CD4-positive, alpha-beta T cell treated with Interleukin-17A for 4 hours (primary cell): Measurements from ENCODE around the gene HBQ1.
"Not testable (repeated sequence)": the region's sequence is repeated elsewhere in the genome, so short reads cannot be mapped to it uniquely, and the experiment has no call there.

ENCODE experiments used
- DNase-seq: peaks from one replicate; pipeline ENCODE4 v3.0.0-alpha.2; 2020; ENCODE audit warnings: mixed read lengths

The HBQ1 gene

GRCh38 chr16:162271-162991, 17.8 kb upstream of the HBQ1 start:
- DNase-seq, result no peak

GRCh38 chr16:163139-163538, 17.1 kb upstream of the HBQ1 start:
- not testable (repeated sequence) for DNase-seq

GRCh38 chr16:163696-164095, 16.6 kb upstream of the HBQ1 start:
- DNase-seq, result not testable (repeated sequence)

GRCh38 chr16:164134-164823, 16.0 kb upstream of the HBQ1 start:
- DNase-seq, result not testable (repeated sequence)

GRCh38 chr16:164827-165538, 15.3 kb upstream of the HBQ1 start:
- DNase-seq, result no peak

- DNase-seq, result no peak
Measured at GRCh38 chr16:165539-166374, 14.5 kb upstream of the HBQ1 start, which contains the start of gene HBM. HBM (plus strand) TSS chr16:165978; CDS start chr16:165998, 20 bp downstream.

GRCh38 chr16:166375-167121, 13.7 kb upstream of the HBQ1 start:
- DNase-seq, result no peak

- no peak for DNase-seq
Measured at GRCh38 chr16:167122-167690, 13.1 kb upstream of the HBQ1 start.

GRCh38 chr16:168424-168823, 11.8 kb upstream of the HBQ1 start:
- DNase-seq, result no peak

GRCh38 chr16:169014-169413, 11.2 kb upstream of the HBQ1 start:
- DNase-seq, result no peak

- DNase-seq, result not testable (repeated sequence)
Measured at GRCh38 chr16:170088-170507, 10.2 kb upstream of the HBQ1 start.

GRCh38 chr16:170788-171187, 9.5 kb upstream of the HBQ1 start:
- no peak for DNase-seq

GRCh38 chr16:172374-172941, 7.8 kb upstream of the HBQ1 start, which contains the start of gene HBA2:
HBA2 (plus strand) TSS chr16:172876; CDS start chr16:172913, 37 bp downstream.
- DNase-seq, result not testable (repeated sequence)

GRCh38 chr16:173211-173854, 6.9 kb upstream of the HBQ1 start:
- DNase-seq, result not testable (repeated sequence)

- not testable (repeated sequence) for DNase-seq
Measured at GRCh38 chr16:173928-174769, 6.1 kb upstream of the HBQ1 start.

GRCh38 chr16:175011-175949, 5.0 kb upstream of the HBQ1 start:
- no peak for DNase-seq

- not testable (repeated sequence) for DNase-seq
Measured at GRCh38 chr16:176006-176405, 4.3 kb upstream of the HBQ1 start.
